Mesendoderm (in vitro differentiated cells): ENCODE data around the gene EXD3.

Experiments used
- DNase-seq: peaks from one replicate; pipeline ENCODE4 v3.0.0; 2013
- H2AK5ac ChIP-seq: 2 replicates; pipeline ENCODE4 v1.6.1; 2013; ENCODE audit warnings: low read length, inconsistent platforms
- H2BK120ac ChIP-seq: 2 replicates; pipeline ENCODE4 v1.6.1; 2013; ENCODE audit warnings: low read depth, mild to moderate bottlenecking, low read length, moderate library complexity, mixed read lengths
- H2BK15ac ChIP-seq: replicated peaks from 2 replicates; pipeline ENCODE4 v1.6.1; 2013; ENCODE audit warnings: low read depth, mild to moderate bottlenecking, moderate library complexity
- H2BK5ac ChIP-seq: 2 replicates; pipeline ENCODE4 v1.6.1; 2013; ENCODE audit warnings: low read length, inconsistent platforms
- H3K18ac ChIP-seq: 2 replicates; pipeline ENCODE4 v1.6.1; 2013; ENCODE audit warnings: mild to moderate bottlenecking, low read length, mixed read lengths
- H3K23ac ChIP-seq: one replicate; pipeline ENCODE4 v1.6.1; 2013; ENCODE audit warnings: low read length
- H3K27ac ChIP-seq: 2 replicates; pipeline ENCODE4 v1.5.1; 2013; ENCODE audit warnings: low read depth, mild to moderate bottlenecking, inconsistent platforms, low read length, moderate library complexity
- H3K27me3 ChIP-seq: 2 replicates; pipeline ENCODE4 v1.6.1; 2013; ENCODE audit warnings: low read length, control low read depth, mild to moderate bottlenecking, inconsistent platforms; ENCODE audit not compliant: insufficient read depth, poor library complexity
- H3K36me3 ChIP-seq: 2 replicates; pipeline ENCODE4 v1.6.1; 2013; ENCODE audit warnings: low read length, inconsistent platforms; ENCODE audit not compliant: control insufficient read depth, insufficient read depth
- H3K4ac ChIP-seq: one replicate; pipeline ENCODE4 v1.6.1; 2013; ENCODE audit warnings: low read depth, mild to moderate bottlenecking, low read length, moderate library complexity
- H3K4me1 ChIP-seq: 2 replicates; pipeline ENCODE4 v1.6.1; 2013; ENCODE audit warnings: low read depth, low read length, inconsistent platforms; ENCODE audit not compliant: control insufficient read depth
- H3K4me2 ChIP-seq: 2 replicates; pipeline ENCODE4 v1.6.1; 2013; ENCODE audit warnings: low read length
- H3K4me3 ChIP-seq: 2 replicates; pipeline ENCODE4 v1.5.1; 2013; ENCODE audit warnings: mild to moderate bottlenecking, low read length
- H3K56ac ChIP-seq: one replicate; pipeline ENCODE4 v1.6.1; 2013; ENCODE audit warnings: low read length
- H3K79me1 ChIP-seq: 2 replicates; pipeline ENCODE4 v1.6.1; 2013; ENCODE audit warnings: low read length, inconsistent platforms
- H3K79me2 ChIP-seq: 2 replicates; pipeline ENCODE4 v1.6.1; 2013; ENCODE audit warnings: mild to moderate bottlenecking, low read length; ENCODE audit not compliant: control insufficient read depth, insufficient read depth
- H3K9ac ChIP-seq: 2 replicates; pipeline ENCODE4 v1.6.1; 2013; ENCODE audit warnings: low read length, inconsistent platforms
- H4K5ac ChIP-seq: one replicate; pipeline ENCODE4 v1.6.1; 2013; ENCODE audit warnings: low read length
- H4K8ac ChIP-seq: one replicate; pipeline ENCODE4 v1.6.1; 2013; ENCODE audit warnings: low read depth, mild to moderate bottlenecking, control low read depth, low read length, moderate library complexity
- WGBS: extraction: QIAGEN DNeasy Blood & Tissue Kit; methylation state at CpG from one replicate; pipeline ENCODE4 v1.1.7; 2013; ENCODE audit warnings: low lambda C conversion rate, missing lambda C conversion rate; ENCODE audit not compliant: insufficient coverage; ENCODE audit errors: extremely low coverage; 5-methylcytosine and 5-hydroxymethylcytosine counted together

EXD3 gene

GRCh38 chr9:137307255-137308056, 115.5 kb downstream of the EXD3 start:
- H3K4me2 ChIP-seq, result no peak overlapping the region
- H3K9ac ChIP-seq, result no peak overlapping the region
- no peak overlapping the region for H2BK15ac ChIP-seq
- no peak overlapping the region for H4K8ac ChIP-seq
- peaks cover 8% of the 10 kb centered on the region for H3K4me1 ChIP-seq
- no peaks in the 10 kb centered on the region for H3K79me2 ChIP-seq
- no peaks in the 10 kb centered on the region for H3K27me3 ChIP-seq
- no peak for DNase-seq
- H3K36me3 ChIP-seq, result no peaks in the 10 kb centered on the region
- no peak overlapping the region for H3K56ac ChIP-seq
- no peak overlapping the region for H3K4me3 ChIP-seq
- H3K4ac ChIP-seq, result no peak overlapping the region
- H3K27ac ChIP-seq, result no peak overlapping the region
- H2BK5ac ChIP-seq, result no peak overlapping the region
- H3K79me1 ChIP-seq, result no peaks in the 10 kb centered on the region
- no peak overlapping the region for H2BK120ac ChIP-seq
- no peak overlapping the region for H3K23ac ChIP-seq
- no CpG with 5 or more reads among the region's 30 CpGs for WGBS
- H3K18ac ChIP-seq, result no peak overlapping the region
- H4K5ac ChIP-seq, result no peak overlapping the region
- H2AK5ac ChIP-seq, result no peak overlapping the region

GRCh38 chr9:137306850-137307254, 116.1 kb downstream of the EXD3 start:
- Histone ChIP-seq H2BK15ac (no peak overlapping the region), H4K5ac (no peak overlapping the region), H3K4me3 (no peak overlapping the region), H3K23ac (no peak overlapping the region), H3K79me1 (no peaks in the 10 kb centered on the region), H3K79me2 (no peaks in the 10 kb centered on the region), H3K18ac (no peak overlapping the region), H3K56ac (no peak overlapping the region), H3K4ac (no peak overlapping the region), H4K8ac (no peak overlapping the region), H3K36me3 (no peaks in the 10 kb centered on the region), H3K4me2 (no peak overlapping the region), H2AK5ac (no peak overlapping the region), H2BK120ac (no peak overlapping the region), H3K4me1 (peaks cover 8% of the 10 kb centered on the region), H3K9ac (no peak overlapping the region), H3K27ac (no peak overlapping the region), H2BK5ac (no peak overlapping the region), H3K27me3 (no peaks in the 10 kb centered on the region)
- no CpG with 5 or more reads among the region's 23 CpGs for WGBS
- no peak for DNase-seq

GRCh38 chr9:137306066-137306849, 116.7 kb downstream of the EXD3 start:
- no peak for DNase-seq
- Histone ChIP-seq H3K27me3 (no peaks in the 10 kb centered on the region), H3K79me1 (no peaks in the 10 kb centered on the region), H4K8ac (no peak overlapping the region), H3K36me3 (no peaks in the 10 kb centered on the region), H2BK15ac (no peak overlapping the region), H4K5ac (no peak overlapping the region), H3K4me3 (no peak overlapping the region), H3K27ac (no peak overlapping the region), H2BK120ac (no peak overlapping the region), H3K4me1 (peaks cover 8% of the 10 kb centered on the region), H3K9ac (no peak overlapping the region), H3K18ac (no peak overlapping the region), H3K79me2 (no peaks in the 10 kb centered on the region), H3K56ac (peak overlapping the region; percentile 42), H3K4me2 (no peak overlapping the region), H3K23ac (no peak overlapping the region), H3K4ac (no peak overlapping the region), H2BK5ac (no peak overlapping the region), H2AK5ac (no peak overlapping the region)
- no CpG with 5 or more reads among the region's 30 CpGs for WGBS

GRCh38 chr9:137305798-137306065, 117.2 kb downstream of the EXD3 start:
- no peak for DNase-seq
- H3K27ac ChIP-seq, result no peak overlapping the region
- H3K23ac ChIP-seq, result no peak overlapping the region
- no peak overlapping the region for H2BK120ac ChIP-seq
- no peak overlapping the region for H3K9ac ChIP-seq
- no peak overlapping the region for H2BK15ac ChIP-seq
- no peaks in the 10 kb centered on the region for H3K36me3 ChIP-seq
- H3K18ac ChIP-seq, result no peak overlapping the region
- no peaks in the 10 kb centered on the region for H3K79me1 ChIP-seq
- no peak overlapping the region for H2AK5ac ChIP-seq
- peaks cover 8% of the 10 kb centered on the region for H3K4me1 ChIP-seq
- peak overlapping the region; percentile 42 for H3K56ac ChIP-seq
- H3K4me3 ChIP-seq, result no peak overlapping the region
- no peak overlapping the region for H4K5ac ChIP-seq
- no peak overlapping the region for H3K4ac ChIP-seq
- WGBS, result no CpG with 5 or more reads among the region's 8 CpGs
- no peaks in the 10 kb centered on the region for H3K79me2 ChIP-seq
- no peak overlapping the region for H4K8ac ChIP-seq
- no peak overlapping the region for H3K4me2 ChIP-seq
- H3K27me3 ChIP-seq, result no peaks in the 10 kb centered on the region
- no peak overlapping the region for H2BK5ac ChIP-seq

- Histone ChIP-seq H3K18ac (no peak overlapping the region), H2BK120ac (no peak overlapping the region), H3K79me2 (no peaks in the 10 kb centered on the region), H3K56ac (peak overlapping the region; percentile 74), H2BK5ac (no peak overlapping the region), H3K9ac (peak overlapping the region; percentile 49), H4K8ac (no peak overlapping the region), H3K27me3 (no peaks in the 10 kb centered on the region), H3K4me1 (peaks cover 8% of the 10 kb centered on the region), H3K4me3 (no peak overlapping the region), H2AK5ac (no peak overlapping the region), H4K5ac (no peak overlapping the region), H3K23ac (no peak overlapping the region), H3K4me2 (no peak overlapping the region), H2BK15ac (no peak overlapping the region), H3K36me3 (no peaks in the 10 kb centered on the region), H3K4ac (no peak overlapping the region), H3K27ac (no peak overlapping the region), H3K79me1 (no peaks in the 10 kb centered on the region)
- no CpG with 5 or more reads among the region's 36 CpGs for WGBS
- peak; percentile 66 for DNase-seq
Observed at GRCh38 chr9:137305060-137305797, 117.7 kb downstream of the EXD3 start.
